NCI-H69 (cell line): ENCODE data around the gene PLXNA2.

Experiments used
- DNase-seq: peaks from one replicate; lab custom pipeline; 2025; lab: John Stamatoyannopoulos, UW

PLXNA2 gene

GRCh38 chr1:208206092-208206698, 38.0 kb downstream of the PLXNA2 start:
- peak; percentile 36 for DNase-seq

DNA sequence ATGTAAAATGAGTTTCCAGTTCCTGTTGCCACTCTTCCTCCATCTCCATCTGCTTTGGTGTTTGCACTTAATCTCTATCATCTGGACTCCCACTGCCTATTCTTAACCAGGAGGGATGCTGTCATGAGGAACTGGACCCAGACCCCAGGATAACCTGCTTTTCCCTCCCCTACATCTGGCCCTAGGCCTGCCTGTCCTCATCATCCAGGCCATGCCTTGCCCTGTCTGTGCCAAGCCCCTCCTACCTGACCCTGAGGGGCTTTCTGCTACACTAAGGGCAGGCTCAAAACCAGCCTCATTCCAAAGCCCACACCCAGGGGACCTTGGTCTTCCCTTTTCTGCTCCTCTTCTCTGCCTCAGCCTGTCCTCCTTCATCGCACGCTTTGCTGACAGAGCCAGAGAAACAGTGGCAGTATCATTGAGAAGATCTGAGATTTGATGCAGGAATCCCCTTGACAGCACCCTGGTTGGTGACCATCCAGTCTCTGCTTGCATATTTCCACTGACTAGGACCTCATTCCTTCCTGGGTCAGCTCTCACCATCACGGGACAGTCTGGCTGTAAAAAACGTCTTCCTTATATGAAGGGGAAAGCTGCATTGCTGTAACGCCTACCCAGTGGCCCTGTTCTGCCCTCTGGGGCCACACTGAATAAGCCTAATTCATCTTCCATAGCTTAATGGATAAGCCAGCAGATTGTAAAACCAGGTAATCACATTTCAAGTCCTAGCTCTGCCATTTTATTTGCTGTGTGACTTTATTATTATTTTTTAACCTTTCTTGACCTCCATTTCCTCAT, 38.8 kb downstream of the PLXNA2 start:
- peak; percentile 37 for DNase-seq

GRCh38 chr1:208204779-208205178, 39.4 kb downstream of the PLXNA2 start:
- DNase-seq: peak; percentile 37

GRCh38 chr1:208203848-208204609, 40.2 kb downstream of the PLXNA2 start:
- peak; percentile 65 for DNase-seq

DNA sequence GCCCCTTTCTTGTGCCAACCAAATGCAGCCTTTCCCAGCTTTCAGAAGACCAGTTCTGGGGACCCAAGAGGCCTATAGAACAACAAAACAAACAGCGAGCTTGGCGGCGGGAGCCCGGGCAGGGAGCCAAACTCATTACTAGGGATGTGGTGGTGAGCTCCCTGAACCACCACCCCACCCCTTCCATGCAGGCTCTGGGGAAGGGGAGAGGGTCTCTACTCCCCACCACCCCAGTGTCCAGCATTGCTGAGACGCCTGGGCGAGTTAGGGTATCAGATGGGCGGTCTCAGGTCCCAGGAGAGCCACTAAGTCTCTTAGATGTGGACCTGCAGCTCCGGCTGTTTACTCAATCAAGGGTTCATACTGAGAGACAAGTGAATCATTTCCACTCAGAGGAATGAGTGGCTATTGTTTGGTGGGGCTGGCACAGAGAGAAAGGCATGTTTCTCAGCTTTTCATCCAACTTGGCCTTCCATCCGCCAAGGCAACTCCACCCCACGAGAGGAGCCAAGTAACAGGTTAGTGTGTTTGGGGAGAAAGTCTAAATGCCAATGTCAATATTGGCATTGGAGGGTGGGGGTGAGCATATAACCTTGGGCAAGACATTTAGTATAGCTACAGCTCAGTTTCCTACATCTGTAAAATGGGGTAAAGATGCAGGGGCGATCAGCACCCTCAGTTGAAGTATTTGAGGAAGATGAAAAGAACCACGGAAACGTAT, 40.9 kb downstream of the PLXNA2 start:
- DNase-seq: peak; percentile 97

- DNase-seq: peak; percentile 71
Measured at GRCh38 chr1:208202333-208202995, 41.7 kb downstream of the PLXNA2 start.

GRCh38 chr1:208201229-208201628, 43.0 kb downstream of the PLXNA2 start:
- DNase-seq: no peak

DNA sequence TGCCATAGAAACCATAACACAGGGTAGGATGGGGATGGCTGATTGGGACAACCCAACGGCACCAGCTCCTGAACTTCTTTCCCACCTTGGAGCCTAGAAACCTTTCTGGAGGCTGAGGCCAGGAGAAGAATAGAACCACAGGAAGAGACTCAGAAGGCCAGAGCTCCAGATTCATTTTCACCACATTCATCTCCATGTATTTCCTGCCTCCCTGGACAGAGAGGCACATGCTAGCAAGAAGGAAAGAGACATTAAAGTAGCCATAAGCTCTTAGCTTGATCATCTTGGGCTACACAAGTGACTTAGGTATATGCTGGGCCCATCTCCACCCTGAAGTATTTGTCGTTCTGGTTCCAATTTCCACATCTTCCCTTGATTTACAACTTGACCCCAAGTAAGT, 44.1 kb downstream of the PLXNA2 start:
- no peak for DNase-seq

- no peak for DNase-seq
Measured at GRCh38 chr1:208198236-208198635, 45.9 kb downstream of the PLXNA2 start.

GRCh38 chr1:208194944-208195343, 49.2 kb downstream of the PLXNA2 start:
- no peak for DNase-seq

- DNase-seq: no peak
Measured at GRCh38 chr1:208192995-208193394, 51.2 kb downstream of the PLXNA2 start.

GRCh38 chr1:208190784-208191183, 53.4 kb downstream of the PLXNA2 start:
- peak; percentile 65 for DNase-seq

DNA sequence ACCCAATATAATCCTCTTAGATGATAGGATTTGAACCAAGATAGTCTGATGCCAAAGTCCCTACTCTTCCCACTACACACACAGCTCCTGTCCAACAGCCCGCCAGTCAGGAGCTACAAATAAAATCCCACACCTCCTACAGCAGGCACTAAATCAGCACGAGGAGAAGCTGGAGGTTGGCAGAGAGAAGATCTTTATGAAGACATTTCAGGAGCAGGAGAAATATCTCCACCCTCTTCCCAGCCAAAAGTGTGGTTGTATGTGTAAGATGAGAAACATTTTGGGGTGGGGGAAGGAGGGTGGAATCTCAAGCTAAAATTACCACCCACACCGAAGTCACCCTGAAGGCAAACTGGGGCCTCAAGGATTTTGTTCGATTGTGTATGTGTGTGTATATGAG, 54.5 kb downstream of the PLXNA2 start:
- DNase-seq: no peak

DNA sequence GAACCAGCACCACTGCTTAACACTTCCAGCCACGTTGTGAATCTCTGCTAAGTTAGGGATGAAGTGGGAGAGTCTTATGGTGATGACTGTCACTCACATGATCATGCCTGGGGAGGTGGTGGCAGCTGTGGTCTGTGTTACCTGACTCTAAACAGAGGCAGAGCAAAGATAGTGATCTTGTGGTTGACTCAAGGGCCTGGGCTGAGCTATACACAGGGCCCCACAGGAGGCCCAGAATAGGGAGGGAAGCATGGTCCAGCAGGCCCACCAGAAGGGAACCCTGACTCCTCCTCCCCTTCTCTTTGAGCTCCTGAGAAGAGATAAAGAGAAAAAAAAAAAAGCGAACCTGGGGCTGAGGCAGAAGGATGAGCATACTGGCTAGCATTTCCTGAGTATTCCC, 55.0 kb downstream of the PLXNA2 start:
- no peak for DNase-seq

GRCh38 chr1:208188607-208189006, 55.6 kb downstream of the PLXNA2 start:
- no peak for DNase-seq

- no peak for DNase-seq
Measured at GRCh38 chr1:208187499-208188041, 56.6 kb downstream of the PLXNA2 start.

- no peak for DNase-seq
Measured at GRCh38 chr1:208185801-208186231, 58.4 kb downstream of the PLXNA2 start.

GRCh38 chr1:208184966-208185654, 59.1 kb downstream of the PLXNA2 start:
- no peak for DNase-seq

DNA sequence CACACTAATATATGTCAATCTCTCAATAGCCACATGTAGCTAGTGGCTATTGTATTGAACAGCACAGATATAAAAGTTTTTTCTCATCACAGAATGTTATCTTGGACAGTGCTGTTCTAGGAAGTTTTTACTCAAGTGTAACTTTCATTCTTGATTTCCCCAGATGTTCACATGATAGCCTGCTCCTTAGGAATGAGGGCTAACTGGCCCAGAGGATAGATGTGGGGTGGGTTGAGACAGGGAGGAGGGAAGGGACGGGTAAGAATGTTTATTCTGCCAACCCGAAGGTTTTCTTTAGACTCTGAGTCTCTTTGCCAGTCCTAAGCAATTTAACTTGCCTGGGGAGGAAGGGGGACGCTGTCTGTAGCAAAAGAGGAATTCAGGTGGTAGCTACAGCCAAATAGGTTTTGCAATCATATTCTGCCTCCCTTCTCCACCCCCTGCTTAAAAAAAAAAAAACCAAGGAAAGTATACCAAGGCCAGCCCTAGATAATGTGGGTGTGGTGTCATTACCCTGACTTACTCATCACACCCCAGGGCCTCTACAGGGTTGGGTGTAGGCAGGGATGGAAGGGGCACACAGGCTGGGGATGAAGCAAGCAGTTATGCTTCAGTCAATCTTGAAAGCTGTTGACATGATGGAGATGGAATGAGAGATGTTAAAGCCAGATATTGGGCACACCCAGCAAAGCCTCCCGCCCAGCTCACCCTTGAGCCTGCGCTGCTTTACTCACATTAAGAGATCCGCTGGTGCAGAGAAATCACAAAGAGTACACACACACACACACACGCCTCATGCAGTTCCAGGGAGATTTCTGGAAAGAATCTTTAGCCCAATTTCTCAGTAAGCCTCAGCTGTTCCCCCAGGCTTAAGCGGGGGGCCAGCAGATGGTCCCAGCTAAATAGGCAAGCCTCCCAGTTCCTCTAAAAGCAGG, 59.9 kb downstream of the PLXNA2 start:
- DNase-seq: peak; percentile 61
